Esophagus muscularis mucosa (tissue), 3 donors: Measurements from ENCODE around the gene OXER1.

Source experiments
- CTCF ChIP-seq, 3 experiments: fragments of 200-600 bp in 2 of 3; fragments of 450-650 bp in 1 of 3; sonication (generic) in 2 of 3; IDR thresholded peaks; one replicate each; pipeline ENCODE4 v1.5.1; 2017 to 2019; ENCODE audit warnings: antibody characterized with exemption in 3 of 3, mild to moderate bottlenecking in 2 of 3, moderate library complexity in 1 of 3
- POLR2A ChIP-seq: fragments of 450-650 bp; IDR thresholded peaks from one replicate; pipeline ENCODE4 v1.6.1; 2017; ENCODE audit warnings: antibody characterized with exemption, moderate library complexity, mild to moderate bottlenecking, low read depth

GRCh38 chr2:42764901-42765300 lies 966 bp upstream of the OXER1 start:
- no peak for TF ChIP-seq POLR2A
- no peak for TF ChIP-seq CTCF (IDR thresholded peaks at IDR 0.05)
